Right lobe of liver (tissue), 6 donors: ENCODE data around the gene LGALS14. TPM values are rescaled to one million over a fixed set of nuclear protein-coding genes. Genes with fewer than 3 reads are reported as not detected.

Experiments
- ATAC-seq, 4 donors: fragments of 200-7000 bp; cut with Tn5 transposase; one replicate each; pipeline ENCODE4 v1.9.1; 2020; ENCODE audit warnings: mild to moderate bottlenecking in 4 of 4, moderate library complexity in 4 of 4
- DNase-seq, 3 donors: peaks; one replicate each; pipeline ENCODE4 v3.0.0-alpha.2; 2020
- H3K27ac ChIP-seq, 3 donors: fragments of 200-600 bp; one replicate each; pipeline ENCODE4 v1.8.0; 2022
- H3K27me3 ChIP-seq, 2 donors: fragments of 200-600 bp; one replicate each; pipeline ENCODE4 v1.8.0; 2022
- H3K36me3 ChIP-seq, 4 donors: fragments of 200-600 bp; sonication (generic) in 1 of 4; one replicate each; pipeline versions ENCODE4 v1.5.1 to v1.8.0; 2017 to 2022; ENCODE audit warnings: control low read depth in 1 of 4
- H3K4me1 ChIP-seq, 4 donors: fragments of 200-600 bp; sonication (generic) in 1 of 4; one replicate each; pipeline versions ENCODE4 v1.5.1 to v1.8.0; 2017 to 2022; ENCODE audit warnings: control low read depth in 1 of 4
- H3K4me3 ChIP-seq, 3 donors: fragments of 200-600 bp; one replicate each; pipeline ENCODE4 v1.8.0; 2022
- H3K9me3 ChIP-seq, 4 donors: fragments of 200-600 bp; sonication (generic) in 1 of 4; one replicate each; pipeline versions ENCODE4 v1.5.1 to v1.8.0; 2017 to 2022; ENCODE audit warnings: control low read depth in 1 of 4
- POLR2A ChIP-seq: fragments of 450-650 bp; IDR thresholded peaks from one replicate; pipeline ENCODE4 v1.6.1; 2017; ENCODE audit warnings: antibody characterized with exemption, mild to moderate bottlenecking
- WGBS: methylation state at CpG from one replicate; pipeline ENCODE4 v1.1.6; 2018; ENCODE audit warnings: low coverage, low lambda C conversion rate; ENCODE audit not compliant: insufficient coverage; ENCODE audit errors: missing lambda C conversion rate; 5-methylcytosine and 5-hydroxymethylcytosine counted together
- intact Hi-C, 2 donors: fragments of 100-400 bp; cut with DNase I; formaldehyde crosslinking; loops; one replicate each; pipeline versions ENCODE4 v1.11.2 to v1.14.1; 2022
- small RNA-seq, 2 experiments: library from RNA; depleted of rRNA; stranded (forward); fragments of <200 nt; gene quantifications; one replicate each; pipeline ENCODE3, GENCODE V24; 2016
- total RNA-seq, 6 experiments: library from RNA; depleted of rRNA in 2 of 6; stranded (reverse); fragments of >200 nt in 2 of 6; fragmentation: NEBNext Ultra II Directional in 3 of 6; extraction: Animal tissue kit (Norgen Biotek cat#: 25700) in 3 of 6; gene quantifications; one replicate each; pipeline versions ENCODE4 v1.1.0 to v1.2.4, GENCODE V29; 2016 to 2023
- TF ChIP-seq, protein P1 (sequence below), 4 donors: fragments of 200-600 bp in 3 of 4; fragments of 450-650 bp in 1 of 4; IDR thresholded peaks; one replicate each; pipeline versions ENCODE4 v1.5.1 to v1.8.0; 2016 to 2022; ENCODE audit warnings: antibody characterized with exemption in 4 of 4, mild to moderate bottlenecking in 2 of 4
- donor health status: DM: no; HTN: yes; CAD: no.
- donor health status: DM: no; HTN: no; CAD: no.
- donor health status: DM: no; HTN: no; CAD: no.
- donor health status: DM: no; HTN: yes; CAD: no.
- donor health status: DM: no; HTN: yes; CAD: no.

LGALS14 gene
- total RNA-seq, 6 experiments from 2014 or later = not detected

DNA sequence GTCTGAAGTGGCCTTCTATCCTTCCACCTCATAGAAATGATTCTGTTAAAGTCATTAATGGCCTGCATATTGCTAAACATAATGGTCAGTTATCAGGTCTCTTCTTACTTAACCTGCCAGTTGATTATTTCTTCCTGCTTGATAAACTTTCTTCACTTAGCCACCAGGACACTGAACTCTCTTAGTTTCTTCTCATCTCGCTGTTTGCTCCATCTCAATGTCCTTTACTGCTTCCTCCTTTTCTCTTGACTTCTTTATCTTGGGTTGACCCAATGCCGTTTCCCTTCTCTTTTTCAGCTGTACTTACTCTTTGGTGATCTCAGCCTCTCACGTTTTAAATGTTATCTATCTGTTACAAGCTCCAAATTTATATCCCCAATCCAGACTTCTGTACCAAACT is 50.7 kb downstream of the LGALS14 start:
- Histone ChIP-seq H3K27ac (no peak overlapping the region), H3K27me3 (no peaks in the 10 kb centered on the region), H3K4me3 (no peak overlapping the region), H3K36me3 (no peaks in the 10 kb centered on the region), H3K9me3 (no peaks in the 10 kb centered on the region), H3K4me1 (no peaks in the 10 kb centered on the region)
- TF ChIP-seq POLR2A = no peak
- TF ChIP-seq, protein P1, sequence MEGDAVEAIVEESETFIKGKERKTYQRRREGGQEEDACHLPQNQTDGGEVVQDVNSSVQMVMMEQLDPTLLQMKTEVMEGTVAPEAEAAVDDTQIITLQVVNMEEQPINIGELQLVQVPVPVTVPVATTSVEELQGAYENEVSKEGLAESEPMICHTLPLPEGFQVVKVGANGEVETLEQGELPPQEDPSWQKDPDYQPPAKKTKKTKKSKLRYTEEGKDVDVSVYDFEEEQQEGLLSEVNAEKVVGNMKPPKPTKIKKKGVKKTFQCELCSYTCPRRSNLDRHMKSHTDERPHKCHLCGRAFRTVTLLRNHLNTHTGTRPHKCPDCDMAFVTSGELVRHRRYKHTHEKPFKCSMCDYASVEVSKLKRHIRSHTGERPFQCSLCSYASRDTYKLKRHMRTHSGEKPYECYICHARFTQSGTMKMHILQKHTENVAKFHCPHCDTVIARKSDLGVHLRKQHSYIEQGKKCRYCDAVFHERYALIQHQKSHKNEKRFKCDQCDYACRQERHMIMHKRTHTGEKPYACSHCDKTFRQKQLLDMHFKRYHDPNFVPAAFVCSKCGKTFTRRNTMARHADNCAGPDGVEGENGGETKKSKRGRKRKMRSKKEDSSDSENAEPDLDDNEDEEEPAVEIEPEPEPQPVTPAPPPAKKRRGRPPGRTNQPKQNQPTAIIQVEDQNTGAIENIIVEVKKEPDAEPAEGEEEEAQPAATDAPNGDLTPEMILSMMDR (IDR thresholded peaks at IDR 0.05) = no peak
- intact Hi-C loops = no loop called here
- ATAC-seq (no peak), DNase-seq (no peak)
- 22% methylated on average over 3 of the region's 3 CpGs for WGBS

Small RNAs within 50 kb of the gene (small RNA-seq; reads per million reads assigned to genes)
- gene RPS29P27 = 0 reads per million in 2 experiments

Other genes with a start within 250 kb of the LGALS14 start
- gene TIMM50, start 223.6 kb upstream of the LGALS14 start, total RNA-seq = 10 to 100 TPM; 28.1 to 48.1 (median 31.3) TPM
- not detected for gene DLL3, start 205.5 kb upstream of the LGALS14 start, total RNA-seq
- gene SELENOV, start 189.3 kb upstream of the LGALS14 start, total RNA-seq = not detected
- under 1 TPM; 0.18 to 0.78 (median 0.46) TPM for gene EID2B, start 171.6 kb upstream of the LGALS14 start, total RNA-seq
- gene EID2, start 164.3 kb upstream of the LGALS14 start, total RNA-seq = 1 to 10 TPM; 4.3 to 7.6 (median 5.4) TPM
- gene LGALS13, start 102.0 kb upstream of the LGALS14 start, total RNA-seq = not detected
- gene LGALS16, start 48.6 kb upstream of the LGALS14 start, total RNA-seq = not detected
- gene CLC, start 33.5 kb downstream of the LGALS14 start, total RNA-seq = not detected
- not detected for gene LEUTX, start 74.4 kb downstream of the LGALS14 start, total RNA-seq
- gene DYRK1B, start 129.7 kb downstream of the LGALS14 start, total RNA-seq = 1 to 10 TPM; 2.5 to 6.3 (median 4.4) TPM
- 10 to 100 TPM; 46.1 to 76.2 (median 51.4) TPM for gene FBL, start 141.9 kb downstream of the LGALS14 start, total RNA-seq
- gene FCGBP, start 230.2 kb downstream of the LGALS14 start, total RNA-seq = 10 to 100 TPM in 1 of 6 experiments, 1 to 10 TPM in 5; 3.8 to 31.6 (median 3.9) TPM